ENCODE data around the gene RASGEF1C.

Gene RASGEF1C

DNA sequence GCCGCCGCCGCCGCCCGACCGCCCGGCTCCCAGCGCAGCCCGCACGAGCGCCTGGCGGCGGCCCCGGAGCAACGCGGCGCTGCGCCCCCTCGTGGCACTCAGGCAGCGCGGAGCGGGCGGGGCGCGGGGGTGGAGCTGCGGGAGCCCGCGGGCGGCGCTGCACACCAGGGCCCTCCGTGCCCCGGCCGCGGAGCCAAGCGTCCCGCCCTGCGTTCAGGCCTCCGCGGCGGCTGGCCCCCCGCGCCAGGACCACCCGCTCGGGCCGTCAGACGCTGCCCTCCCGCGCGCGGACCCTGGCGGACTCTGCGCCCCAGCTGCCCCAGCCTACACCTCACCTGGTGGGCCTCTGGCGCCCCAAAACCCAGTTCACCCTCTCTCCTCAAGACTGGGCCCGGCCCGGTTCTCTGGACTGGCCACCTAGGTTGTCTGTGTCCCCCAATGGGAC lies at the start of gene RASGEF1C:
Gene RASGEF1C, minus strand, starts transcription at position 75 of the 445 bp plus-strand sequence. CDS start 71,159 bp downstream, outside the sequence.
- in situ Hi-C loops (cut with HindIII; ENCODE audit: low pct_ligation_motif_present, low pct_unique_long_range_greater_than_20kb, low sequenced_read_pairs) = no loop called here
- peak; percentile 66 for DNase-seq

DNA sequence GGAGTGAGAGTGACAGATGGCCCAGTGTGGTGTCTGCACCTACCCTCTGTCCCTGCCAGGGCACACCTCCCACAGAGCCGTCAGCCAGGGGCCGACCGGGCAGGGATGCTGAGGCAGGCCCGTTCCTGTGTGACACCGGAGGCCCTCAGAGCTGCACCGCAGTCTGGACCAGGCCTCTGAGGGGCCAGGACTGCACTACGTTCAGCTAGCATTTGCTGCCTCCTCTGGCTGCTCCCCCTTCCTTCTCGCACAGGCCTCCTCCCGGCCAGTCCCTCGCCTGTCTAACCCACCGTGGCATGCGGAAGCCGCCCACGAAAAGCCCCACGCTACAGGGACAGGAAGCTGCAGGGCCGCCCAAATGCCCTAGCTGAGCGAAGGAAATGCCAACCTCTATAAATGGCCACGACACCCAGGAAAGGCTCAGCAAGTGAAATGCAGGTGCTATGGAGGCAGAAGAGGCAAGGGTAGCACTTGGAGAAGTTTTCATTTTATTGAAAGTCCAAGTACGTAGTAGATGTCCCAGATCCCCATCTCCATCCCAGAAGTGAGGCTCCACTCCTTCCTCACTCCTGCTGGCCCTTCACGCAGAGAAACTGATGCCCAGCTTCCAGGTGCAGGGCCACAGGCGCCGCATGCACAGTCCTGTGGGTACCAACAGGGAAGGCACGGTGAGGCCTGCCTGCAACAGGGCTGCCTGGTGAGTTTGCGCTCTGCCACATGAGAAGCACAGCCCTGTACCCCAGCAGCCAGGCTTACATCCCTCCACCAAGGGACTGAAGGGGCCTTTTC lies 44.2 kb upstream of the RASGEF1C start:
- in situ Hi-C loops (cut with HindIII; ENCODE audit: low pct_ligation_motif_present, low pct_unique_long_range_greater_than_20kb, low sequenced_read_pairs) = no loop called here
- DNase-seq = no peak

DNA sequence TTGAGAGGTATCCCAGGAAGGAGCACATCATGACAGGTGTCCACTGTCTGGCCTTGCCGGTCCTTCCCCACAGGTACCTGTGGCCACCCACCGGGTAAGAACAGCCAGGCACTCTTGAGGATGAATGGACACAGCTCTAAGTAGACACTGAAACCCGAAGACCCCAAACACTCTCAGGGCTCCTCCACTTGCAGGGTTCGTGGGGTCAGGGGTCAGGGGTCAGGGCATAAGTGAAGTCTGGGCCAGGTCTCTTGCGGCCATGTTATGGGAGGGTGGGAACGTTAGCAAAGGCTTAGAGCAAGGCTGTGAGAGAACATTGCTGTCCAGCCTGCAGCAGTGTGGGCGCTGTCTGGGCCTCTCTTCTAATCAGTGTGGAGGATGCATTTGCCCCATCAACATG lies 42.9 kb upstream of the RASGEF1C start:
- in situ Hi-C loops (cut with HindIII; ENCODE audit: low pct_ligation_motif_present, low pct_unique_long_range_greater_than_20kb, low sequenced_read_pairs) = no loop called here
- no peak for DNase-seq

DNA sequence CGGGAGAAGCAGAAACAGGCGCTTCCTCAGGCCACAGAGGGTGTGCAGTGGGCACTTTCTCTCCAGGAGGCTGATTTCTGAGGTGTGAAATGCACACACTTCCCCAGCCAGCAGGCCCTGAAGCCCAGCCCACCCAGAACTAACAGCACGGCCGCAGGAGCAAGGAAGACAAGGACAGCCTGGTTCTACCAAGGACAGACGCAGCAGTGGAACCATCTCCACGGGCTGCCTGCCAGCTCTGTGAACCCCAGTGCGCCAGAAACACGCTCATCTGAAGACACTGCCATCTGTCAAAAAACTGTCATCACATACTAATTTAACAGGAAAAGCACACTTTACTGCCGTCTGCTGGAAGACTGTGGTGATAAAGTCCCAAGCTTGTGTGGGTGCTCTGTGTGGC lies 42.1 kb upstream of the RASGEF1C start:
- in situ Hi-C loops (cut with HindIII; ENCODE audit: low pct_ligation_motif_present, low pct_unique_long_range_greater_than_20kb, low sequenced_read_pairs) = no loop called here
- no peak for DNase-seq

DNA sequence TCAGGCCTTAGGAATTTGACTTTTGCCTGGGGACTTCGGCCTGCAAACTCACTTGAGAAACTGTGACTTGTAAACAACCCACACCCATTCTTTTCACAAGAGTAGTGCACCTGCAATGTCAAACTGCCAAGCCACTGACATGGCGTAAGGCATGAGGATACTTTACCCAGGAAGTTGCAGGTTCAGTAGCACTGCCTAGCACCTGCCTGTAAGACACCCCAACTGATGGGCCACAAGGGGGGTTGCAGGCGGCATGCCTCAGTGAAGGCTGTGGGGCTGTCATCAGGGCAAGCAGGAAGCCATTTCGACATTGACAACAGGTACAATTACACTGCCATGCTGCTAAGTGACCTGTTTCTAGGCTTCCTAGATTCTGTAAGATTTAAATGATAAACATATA lies 41.3 kb upstream of the RASGEF1C start:
- no peak for DNase-seq
- in situ Hi-C loops (cut with HindIII; ENCODE audit: low pct_ligation_motif_present, low pct_unique_long_range_greater_than_20kb, low sequenced_read_pairs) = no loop called here

DNA sequence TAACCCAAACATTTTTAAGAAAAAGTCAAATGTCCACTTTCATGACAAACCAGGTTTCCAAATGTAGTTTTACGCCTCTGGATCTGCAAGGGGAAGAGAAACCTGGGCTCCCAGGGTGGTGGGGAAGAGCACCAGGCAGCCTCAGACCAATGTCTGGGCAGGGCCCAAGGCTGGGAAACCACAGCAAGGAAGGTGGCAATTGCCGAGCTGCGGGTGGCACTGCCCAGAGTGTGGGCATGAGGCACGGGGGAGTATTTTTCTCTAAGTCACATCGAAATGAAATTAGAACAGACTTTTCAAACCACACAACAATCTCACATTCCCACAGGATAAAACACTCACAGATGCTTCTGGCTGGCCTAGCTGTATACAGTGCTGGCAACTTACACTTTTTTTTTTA lies 32.6 kb upstream of the RASGEF1C start:
- no peak for DNase-seq
- in situ Hi-C loops (cut with HindIII; ENCODE audit: low pct_ligation_motif_present, low pct_unique_long_range_greater_than_20kb, low sequenced_read_pairs) = no loop called here

DNA sequence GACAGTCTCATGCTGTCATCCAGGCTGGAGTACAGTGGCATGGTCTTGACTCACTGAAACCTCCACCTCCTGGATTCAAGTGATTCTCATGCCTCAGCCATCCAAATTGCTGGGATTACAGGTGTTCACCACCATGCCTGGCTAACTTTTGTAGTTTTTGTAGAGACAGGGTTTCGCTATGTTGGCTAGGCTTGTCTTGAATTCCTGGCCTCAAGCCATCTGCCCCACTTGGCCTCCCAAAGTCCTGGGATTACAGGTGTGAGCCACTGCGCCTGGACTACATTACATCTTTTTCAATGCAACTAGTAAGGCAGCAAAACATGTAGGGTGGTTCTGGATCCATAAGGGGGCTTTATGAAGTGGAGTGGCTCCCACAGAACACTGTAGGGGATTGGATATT lies 29.6 kb upstream of the RASGEF1C start:
- in situ Hi-C loops (cut with HindIII; ENCODE audit: low pct_ligation_motif_present, low pct_unique_long_range_greater_than_20kb, low sequenced_read_pairs) = no loop called here
- no peak for DNase-seq

DNA sequence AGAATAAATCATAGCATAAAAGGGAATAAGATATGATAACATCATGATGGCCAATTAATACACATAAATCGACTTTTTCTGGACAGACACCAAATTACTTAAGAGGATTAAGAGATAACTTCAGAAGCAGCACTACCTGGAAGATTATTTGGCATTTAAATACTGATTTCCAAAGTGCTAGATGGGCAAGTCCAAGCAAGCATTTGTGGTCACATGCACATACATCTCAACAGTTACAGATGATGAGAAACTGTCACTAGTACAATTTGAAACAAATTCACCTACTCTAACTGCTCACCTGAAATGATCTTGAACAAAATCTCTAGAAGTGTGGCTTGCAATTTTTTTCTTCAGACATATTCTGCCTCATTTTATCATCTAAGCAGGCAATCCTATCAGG lies 26.8 kb upstream of the RASGEF1C start:
- DNase-seq = no peak
- in situ Hi-C loops (cut with HindIII; ENCODE audit: low pct_ligation_motif_present, low pct_unique_long_range_greater_than_20kb, low sequenced_read_pairs) = no loop called here

DNA sequence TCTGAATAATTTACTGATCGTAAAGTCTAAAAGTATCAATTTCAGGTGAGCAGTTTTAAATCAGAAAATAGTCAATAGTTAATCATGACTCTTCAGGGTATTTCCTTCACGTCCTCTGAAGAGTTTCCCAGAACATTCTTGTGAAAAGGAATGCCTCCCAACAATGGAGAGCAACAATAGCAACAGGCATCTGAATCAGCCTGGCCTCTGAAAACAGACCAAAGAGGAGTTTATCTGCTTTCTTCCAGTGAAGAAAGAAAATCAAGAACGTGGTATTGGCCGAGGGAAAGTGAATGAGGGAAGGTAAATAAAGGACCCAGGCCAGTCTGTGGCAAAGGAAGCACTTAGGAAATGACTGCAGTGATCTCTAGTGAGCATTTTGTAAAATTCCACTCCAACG lies 26.1 kb upstream of the RASGEF1C start:
- no peak for DNase-seq
- in situ Hi-C loops (cut with HindIII; ENCODE audit: low pct_ligation_motif_present, low pct_unique_long_range_greater_than_20kb, low sequenced_read_pairs) = no loop called here

DNA sequence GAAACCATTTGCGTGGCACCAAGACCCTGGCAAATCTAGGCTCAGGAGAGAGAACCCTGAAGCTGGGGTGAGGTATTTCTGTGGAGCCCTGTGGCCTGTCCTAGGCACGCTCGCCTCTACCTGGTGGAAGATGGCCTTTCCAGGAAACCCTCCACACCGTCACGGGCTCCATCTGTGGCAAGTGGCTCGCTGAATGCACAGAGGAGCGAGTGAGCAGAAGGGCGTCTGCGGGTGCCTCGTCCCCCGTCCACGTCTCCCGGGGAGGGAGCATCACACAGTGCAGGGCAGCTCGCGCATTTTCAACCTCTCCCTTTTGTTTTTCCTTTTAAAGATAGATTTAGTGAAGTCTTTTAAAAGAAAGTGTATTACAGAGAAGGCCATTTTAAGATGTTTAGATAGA lies 25.3 kb upstream of the RASGEF1C start:
- DNase-seq = no peak
- in situ Hi-C loops (cut with HindIII; ENCODE audit: low pct_ligation_motif_present, low pct_unique_long_range_greater_than_20kb, low sequenced_read_pairs) = no loop called here

DNA sequence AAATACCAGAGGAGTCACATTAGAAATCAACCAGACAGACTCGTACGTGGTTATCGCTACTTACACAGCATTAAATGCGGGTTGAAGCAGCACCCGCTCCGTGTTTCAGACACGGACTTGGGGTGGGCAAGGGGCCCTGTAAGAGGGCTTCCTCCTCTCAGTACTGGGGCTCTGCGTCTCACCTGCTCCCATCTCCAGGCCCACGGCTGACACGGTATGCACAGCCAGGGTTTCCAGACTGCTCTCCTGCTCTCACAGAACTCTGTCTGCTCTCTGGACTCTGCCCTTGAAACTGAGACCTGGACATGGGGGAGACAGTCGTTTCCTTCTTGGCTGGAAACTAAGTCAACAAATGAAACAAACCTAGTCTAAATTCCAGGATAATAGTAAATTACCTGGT lies 24.7 kb upstream of the RASGEF1C start:
- in situ Hi-C loops (cut with HindIII; ENCODE audit: low pct_ligation_motif_present, low pct_unique_long_range_greater_than_20kb, low sequenced_read_pairs) = no loop called here
- no peak for DNase-seq

DNA sequence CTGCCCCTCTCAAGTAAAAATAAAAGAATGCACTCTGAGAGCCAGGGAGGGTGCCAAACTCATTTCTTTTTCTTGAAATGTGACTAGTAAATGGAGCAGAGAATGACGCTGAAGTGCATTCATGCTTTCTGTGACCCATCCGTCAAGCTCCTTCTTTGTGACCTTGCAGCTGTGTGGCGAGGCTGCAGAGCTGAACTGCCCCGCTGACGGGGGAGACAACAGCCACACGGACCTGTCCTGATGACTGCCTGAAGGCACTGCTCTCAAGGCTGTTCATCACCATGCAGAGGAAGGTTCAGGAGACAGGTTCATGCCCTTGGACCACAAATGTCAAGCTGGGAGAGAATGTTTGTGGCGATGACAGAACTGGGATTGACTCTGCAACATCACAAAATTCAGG lies 21.0 kb upstream of the RASGEF1C start:
- in situ Hi-C loops (cut with HindIII; ENCODE audit: low pct_ligation_motif_present, low pct_unique_long_range_greater_than_20kb, low sequenced_read_pairs) = no loop called here
- no peak for DNase-seq

DNA sequence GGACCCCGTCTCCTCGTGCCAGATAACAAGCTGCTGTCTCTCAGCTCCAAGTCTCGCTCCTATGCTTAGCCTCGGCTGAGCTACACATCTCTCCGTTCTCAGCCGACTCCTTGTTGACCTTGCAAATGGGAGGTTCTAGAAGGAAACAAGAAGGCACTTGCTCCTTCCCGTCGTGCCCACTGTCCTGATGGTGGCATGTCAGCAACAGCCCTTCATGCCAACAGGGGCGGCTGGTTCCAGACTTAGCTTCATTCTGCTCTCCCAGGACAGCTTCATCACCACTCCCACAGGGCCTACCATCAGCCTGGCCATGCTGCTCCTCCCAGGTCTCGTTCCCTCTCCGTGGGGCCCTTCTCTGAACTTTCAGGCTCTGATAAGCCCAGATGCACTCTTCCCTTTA lies 13.0 kb upstream of the RASGEF1C start:
- DNase-seq = no peak
- in situ Hi-C loops (cut with HindIII; ENCODE audit: low pct_ligation_motif_present, low pct_unique_long_range_greater_than_20kb, low sequenced_read_pairs) = no loop called here

DNA sequence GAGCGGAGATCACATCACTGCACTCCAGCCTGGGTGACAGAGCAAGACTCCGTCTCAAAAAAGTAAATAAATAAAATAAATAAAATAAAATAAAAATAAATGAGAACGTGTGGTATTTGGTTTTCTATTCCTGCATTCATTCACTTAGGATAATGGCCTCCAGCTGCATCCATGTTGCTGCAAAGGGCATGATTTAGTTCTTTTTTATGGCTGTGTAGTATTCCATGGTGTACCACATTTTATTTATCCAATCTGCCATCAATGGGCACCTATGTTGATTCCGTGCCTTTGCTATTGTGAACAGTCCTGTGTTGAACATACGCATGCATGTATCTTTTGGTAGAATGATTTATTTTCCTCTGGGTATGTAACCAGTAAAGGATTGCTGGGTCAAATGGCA lies 8.8 kb upstream of the RASGEF1C start:
- in situ Hi-C loops (cut with HindIII; ENCODE audit: low pct_ligation_motif_present, low pct_unique_long_range_greater_than_20kb, low sequenced_read_pairs) = no loop called here
- no peak for DNase-seq

DNA sequence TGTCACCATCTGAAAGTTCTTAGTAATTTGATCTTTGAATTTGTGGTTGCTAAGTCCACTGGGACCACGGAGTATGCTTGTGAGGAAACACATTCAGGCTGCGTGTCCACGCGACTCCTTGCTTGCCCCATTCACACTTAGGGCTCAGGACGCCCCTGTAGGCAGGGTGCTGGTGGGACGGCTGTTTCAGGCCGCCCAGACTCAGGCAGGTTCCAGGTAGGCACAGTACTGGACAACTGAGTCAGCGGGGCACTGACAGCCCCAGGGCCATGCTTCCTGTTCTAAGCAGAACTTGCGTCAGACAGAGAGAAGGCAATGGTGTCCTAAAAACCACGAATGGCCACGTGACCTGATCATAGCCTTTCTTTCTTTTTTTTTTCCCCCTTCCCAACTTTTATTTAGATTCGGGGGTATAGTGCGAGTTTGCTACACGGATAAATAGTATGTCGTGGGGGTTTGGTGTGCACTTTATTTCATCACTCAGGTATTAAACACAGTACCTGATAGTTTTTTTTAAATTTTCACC lies 7.7 kb upstream of the RASGEF1C start:
- no peak for DNase-seq
- in situ Hi-C loops (cut with HindIII; ENCODE audit: low pct_ligation_motif_present, low pct_unique_long_range_greater_than_20kb, low sequenced_read_pairs) = no loop called here

DNA sequence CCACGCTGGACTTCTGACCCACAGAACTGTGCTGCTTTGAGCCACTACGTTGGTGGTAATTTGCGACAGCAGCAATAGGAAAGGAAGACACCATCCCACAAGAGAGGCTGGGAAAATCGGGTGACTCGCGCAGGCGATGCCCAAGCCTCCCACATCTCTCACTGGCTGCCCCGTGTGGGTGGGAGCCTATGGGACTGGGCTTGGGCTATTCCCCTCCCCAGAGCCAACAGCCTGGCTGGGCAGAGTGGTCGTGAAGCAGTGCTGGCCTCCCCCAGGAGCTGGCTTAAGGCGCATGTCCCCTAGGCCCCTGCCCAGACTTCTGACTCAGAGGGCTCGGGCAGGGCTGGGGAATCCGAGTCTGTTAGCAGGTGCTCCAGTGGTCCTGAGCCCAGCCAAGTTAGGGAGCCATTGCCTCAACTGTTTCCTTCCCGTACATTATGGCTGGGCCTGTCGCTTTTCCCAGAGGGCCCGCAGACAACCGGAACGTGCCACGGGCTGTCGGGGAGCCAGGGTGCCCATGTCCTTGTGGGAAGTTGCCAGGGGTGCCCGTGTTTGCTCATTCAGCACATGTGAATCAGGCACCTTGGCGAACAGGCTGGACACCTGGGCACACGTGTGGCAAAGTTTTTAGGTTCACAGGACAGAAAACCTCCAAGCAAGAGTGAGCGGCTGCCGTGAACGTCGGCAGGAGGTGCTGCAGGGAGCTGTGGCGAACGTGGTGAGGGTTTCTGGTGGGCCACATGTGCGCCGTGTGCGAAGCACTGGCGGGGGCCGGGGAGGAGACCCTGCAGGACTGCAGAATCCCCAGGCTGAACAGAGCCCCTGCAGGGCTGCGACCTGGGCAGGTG lies 7.0 kb upstream of the RASGEF1C start:
- DNase-seq = no peak
- in situ Hi-C loops (cut with HindIII; ENCODE audit: low pct_ligation_motif_present, low pct_unique_long_range_greater_than_20kb, low sequenced_read_pairs) = no loop called here

DNA sequence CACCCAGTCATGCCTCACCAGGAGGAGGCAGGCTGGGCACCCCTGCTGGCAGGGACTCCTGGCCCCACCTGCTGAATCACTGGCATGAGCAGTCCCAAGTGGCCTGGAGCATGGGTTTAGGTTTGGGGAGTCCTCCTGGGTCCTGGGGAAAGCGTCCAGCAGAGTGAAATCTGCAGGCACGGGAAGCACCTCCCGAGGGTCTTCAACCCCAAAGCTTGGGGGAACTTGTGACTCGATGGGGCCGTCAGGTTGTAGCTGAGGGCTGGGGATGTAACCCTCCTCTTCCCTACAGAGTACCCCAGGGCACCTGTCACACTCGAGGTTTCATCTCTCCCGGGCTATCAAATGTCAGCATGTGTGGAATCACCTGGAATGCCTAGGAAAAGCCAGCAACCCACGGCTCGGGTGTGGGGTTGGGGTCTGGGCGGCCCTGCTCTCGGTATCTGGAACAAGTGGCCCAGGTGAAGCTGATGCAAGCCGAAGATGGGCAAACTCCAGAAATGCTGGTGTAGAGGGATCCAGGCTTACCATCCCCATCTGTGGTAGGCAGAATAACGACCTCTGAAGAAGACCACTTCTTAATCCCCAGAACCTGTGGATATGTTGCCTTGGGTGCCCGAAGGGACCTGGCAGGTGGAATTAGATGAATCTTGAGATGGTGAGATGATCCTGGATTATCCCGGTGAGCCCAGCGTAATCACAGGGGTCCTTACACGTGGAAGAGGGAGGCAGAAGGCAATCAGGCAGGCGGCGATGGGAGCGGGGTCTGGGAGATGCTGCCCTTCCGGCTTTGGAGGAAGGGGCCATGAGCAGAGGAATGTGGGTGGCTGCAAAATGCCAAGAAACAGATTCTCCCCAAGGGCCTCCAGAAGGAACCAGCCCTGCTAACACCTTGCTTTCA lies 6.1 kb upstream of the RASGEF1C start:
- in situ Hi-C loops (cut with HindIII; ENCODE audit: low pct_ligation_motif_present, low pct_unique_long_range_greater_than_20kb, low sequenced_read_pairs) = no loop called here
- no peak for DNase-seq

DNA sequence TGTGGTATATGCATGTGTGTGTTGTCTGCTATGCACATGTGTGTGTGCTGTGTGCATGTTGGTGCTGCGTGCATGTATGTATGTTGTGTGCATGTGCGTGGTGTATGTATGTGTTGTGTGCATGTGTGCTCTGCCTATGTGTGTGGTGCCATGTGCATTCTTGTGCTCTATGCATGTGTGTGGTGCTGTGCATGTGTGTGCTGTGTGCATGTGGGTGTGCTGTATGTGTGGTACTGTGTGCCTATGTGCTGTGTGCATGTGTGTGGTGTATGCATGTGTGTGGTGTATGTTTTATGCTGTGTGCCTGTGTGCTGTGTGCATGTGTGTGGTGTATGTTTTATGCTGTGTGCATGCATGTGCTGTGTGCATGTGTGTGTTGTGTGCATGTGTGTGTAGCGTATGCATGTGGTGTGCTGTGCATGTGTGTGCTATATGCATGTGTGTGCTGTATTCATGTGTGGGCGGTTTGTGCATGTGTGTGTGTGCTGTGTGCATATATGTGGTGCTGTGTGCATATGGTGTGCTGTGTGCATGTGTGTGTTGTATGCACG lies 4.7 kb upstream of the RASGEF1C start:
- in situ Hi-C loops (cut with HindIII; ENCODE audit: low pct_ligation_motif_present, low pct_unique_long_range_greater_than_20kb, low sequenced_read_pairs) = no loop called here

DNA sequence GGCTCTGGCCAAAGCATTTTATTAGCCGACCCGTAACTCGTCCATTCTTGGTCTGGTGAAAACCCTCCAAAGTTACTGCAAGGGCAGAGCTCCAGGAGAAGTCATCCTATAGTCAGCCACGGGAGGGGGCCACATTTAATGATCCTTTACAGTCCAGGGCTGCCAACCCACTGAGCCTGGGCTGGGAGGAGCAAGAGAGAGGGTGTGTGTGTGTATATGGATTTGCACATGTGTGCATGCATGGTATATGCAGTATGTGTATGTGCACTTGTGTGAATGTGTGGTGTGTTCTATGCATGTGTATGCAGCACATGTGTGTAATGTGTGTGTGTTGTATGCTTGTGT lies 4.2 kb upstream of the RASGEF1C start:
- DNase-seq = no peak

More for the DNA sequence above, 4.7 kb upstream of the RASGEF1C start:
- DNase-seq = no peak

More for the DNA sequence above, 4.2 kb upstream of the RASGEF1C start:
- in situ Hi-C loops (cut with HindIII; ENCODE audit: low pct_ligation_motif_present, low pct_unique_long_range_greater_than_20kb, low sequenced_read_pairs) = no loop called here
